Measurements from ENCODE around the gene WSB2.

DNA sequence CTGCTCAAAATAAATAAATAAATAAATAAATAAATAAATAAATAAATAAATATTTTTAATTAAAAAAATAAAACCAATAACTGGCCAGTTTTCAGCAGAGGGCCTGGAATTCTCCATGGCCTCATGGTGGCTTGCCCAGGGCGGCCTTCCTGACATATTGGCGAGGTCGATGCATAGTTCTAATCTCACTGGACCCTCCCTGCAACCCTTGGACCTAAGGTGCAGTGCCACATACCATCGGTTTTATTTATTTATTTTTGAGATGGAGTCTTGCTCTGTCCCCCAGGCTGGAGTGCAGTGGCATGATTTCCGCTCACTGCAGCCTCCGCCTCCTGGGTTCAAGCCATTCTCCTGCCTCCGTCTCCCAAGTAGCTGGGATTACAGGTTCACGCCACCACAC is 46.7 kb upstream of the WSB2 start:
- TF ChIP-seq, protein P1, sequence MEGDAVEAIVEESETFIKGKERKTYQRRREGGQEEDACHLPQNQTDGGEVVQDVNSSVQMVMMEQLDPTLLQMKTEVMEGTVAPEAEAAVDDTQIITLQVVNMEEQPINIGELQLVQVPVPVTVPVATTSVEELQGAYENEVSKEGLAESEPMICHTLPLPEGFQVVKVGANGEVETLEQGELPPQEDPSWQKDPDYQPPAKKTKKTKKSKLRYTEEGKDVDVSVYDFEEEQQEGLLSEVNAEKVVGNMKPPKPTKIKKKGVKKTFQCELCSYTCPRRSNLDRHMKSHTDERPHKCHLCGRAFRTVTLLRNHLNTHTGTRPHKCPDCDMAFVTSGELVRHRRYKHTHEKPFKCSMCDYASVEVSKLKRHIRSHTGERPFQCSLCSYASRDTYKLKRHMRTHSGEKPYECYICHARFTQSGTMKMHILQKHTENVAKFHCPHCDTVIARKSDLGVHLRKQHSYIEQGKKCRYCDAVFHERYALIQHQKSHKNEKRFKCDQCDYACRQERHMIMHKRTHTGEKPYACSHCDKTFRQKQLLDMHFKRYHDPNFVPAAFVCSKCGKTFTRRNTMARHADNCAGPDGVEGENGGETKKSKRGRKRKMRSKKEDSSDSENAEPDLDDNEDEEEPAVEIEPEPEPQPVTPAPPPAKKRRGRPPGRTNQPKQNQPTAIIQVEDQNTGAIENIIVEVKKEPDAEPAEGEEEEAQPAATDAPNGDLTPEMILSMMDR (IDR thresholded peaks at IDR 0.05): no peak
- no peak for TF ChIP-seq POLR2A (IDR thresholded peaks at IDR 0.05)
